Breast epithelium (tissue), 4 donors: Measurements from ENCODE around the gene CDKN1A. TPM values are rescaled to one million over a fixed set of nuclear protein-coding genes. Genes with fewer than 3 reads are reported as not detected.

ENCODE experiments used
- DNase-seq, 2 donors: peaks; one replicate each; pipeline ENCODE4 v3.0.0-alpha.2; 2019; ENCODE audit warnings: low spot score in 2 of 2
- H3K27ac ChIP-seq, 2 donors: fragments of 200-600 bp; sonication (generic) in 1 of 2; one replicate each; pipeline ENCODE4 v1.5.1; 2016 to 2019; ENCODE audit warnings: mild to moderate bottlenecking in 1 of 2
- H3K27me3 ChIP-seq, 2 donors: fragments of 200-600 bp; sonication (generic) in 1 of 2; one replicate each; pipeline versions ENCODE4 v1.5.1 to v1.6.0; 2017 to 2019; ENCODE audit warnings: control low read depth in 1 of 2, mild to moderate bottlenecking in 1 of 2
- H3K36me3 ChIP-seq: fragments of 200-600 bp; one replicate; pipeline ENCODE4 v1.5.1; 2019
- H3K4me1 ChIP-seq, 2 donors: fragments of 200-600 bp; sonication (generic); one replicate each; pipeline ENCODE4 v1.5.1; 2016 to 2019; ENCODE audit warnings: control low read depth in 1 of 2
- H3K4me3 ChIP-seq, 3 donors: fragments of 200-600 bp; sonication (generic); 1 replicate in 2 of 3; 2 replicates in 1 of 3; pipeline ENCODE4 v1.5.1; 2016 to 2019; ENCODE audit warnings: mild to moderate bottlenecking in 3 of 3, moderate library complexity in 2 of 3
- H3K9me3 ChIP-seq, 2 donors: fragments of 200-600 bp; sonication (generic) in 1 of 2; one replicate each; pipeline ENCODE4 v1.5.1; 2016 to 2019; ENCODE audit warnings: control low read depth in 1 of 2
- POLR2A ChIP-seq: fragments of 450-650 bp; IDR thresholded peaks from one replicate; pipeline ENCODE4 v1.6.1; 2016; ENCODE audit warnings: antibody characterized with exemption, mild to moderate bottlenecking, moderate library complexity
- POLR2AphosphoS5 ChIP-seq, 3 donors: sonication (generic); formaldehyde crosslinking; IDR thresholded peaks; one replicate each; pipeline ENCODE4 v1.6.1; 2017; ENCODE audit warnings: antibody characterized with exemption in 3 of 3
- intact Hi-C: fragments of 100-400 bp; cut with DNase I; formaldehyde crosslinking; loops from one replicate; pipeline ENCODE4 v1.15.1; 2023; ENCODE audit warnings: low total_unique reads
- total RNA-seq, 3 donors: library from RNA; depleted of rRNA; stranded (reverse); fragments of >200 nt; gene quantifications; one replicate each; pipeline ENCODE4 v1.1.0, GENCODE V29; 2016
- TF ChIP-seq, protein P1 (sequence below), 3 donors: fragments of 450-650 bp; IDR thresholded peaks; one replicate each; pipeline ENCODE4 v1.5.1; 2016 to 2017; ENCODE audit warnings: antibody characterized with exemption in 3 of 3, mild to moderate bottlenecking in 3 of 3, moderate library complexity in 3 of 3

The CDKN1A gene
- total RNA-seq, 3 donors from 2014 or later: 125 to 144 (median 143) TPM

DNA sequence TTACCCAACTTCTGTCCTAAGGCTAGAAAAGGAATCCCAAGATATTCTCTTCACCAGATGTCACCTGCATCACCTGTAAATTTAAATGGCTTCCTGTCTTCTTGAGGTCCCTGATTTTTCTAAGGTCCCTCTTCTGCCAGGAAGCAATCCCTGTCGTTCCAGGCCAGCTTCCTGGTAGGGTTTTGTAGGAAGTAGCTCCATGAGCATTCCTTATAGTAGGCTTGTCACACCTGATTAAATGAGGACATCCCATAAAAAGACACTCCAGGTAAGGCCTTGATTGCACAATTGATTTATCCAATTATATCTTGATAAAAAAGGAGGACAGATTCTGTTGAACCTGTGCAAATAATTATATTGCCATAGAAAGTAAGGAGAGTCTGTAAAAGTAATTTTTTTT, 27.8 kb downstream of the CDKN1A start:
- H3K27me3 ChIP-seq: no peaks in the 10 kb centered on the region
- intact Hi-C loops: no loop called here
- DNase-seq: no peak

DNA sequence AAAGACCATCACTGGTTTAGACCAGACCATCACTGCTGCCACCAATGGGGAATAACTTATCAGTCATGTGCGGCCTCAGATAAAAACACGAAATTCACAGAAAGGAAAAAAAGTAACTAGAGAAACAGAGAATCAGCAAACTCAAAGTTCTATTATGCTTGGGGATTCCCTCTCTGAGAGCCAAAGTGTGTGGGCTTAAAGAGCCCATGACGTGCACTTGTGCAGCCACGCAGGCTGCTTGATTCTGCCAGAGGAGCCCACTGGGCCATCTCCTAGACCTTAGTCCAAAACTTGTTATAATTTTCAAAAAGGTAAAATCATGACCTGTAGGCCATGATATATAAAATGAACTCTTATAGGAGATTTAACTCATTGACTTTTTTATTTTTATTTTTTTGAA, 34.3 kb downstream of the CDKN1A start:
- intact Hi-C loops: no loop called here
- no peak for DNase-seq

More for the DNA sequence above, 27.8 kb downstream of the CDKN1A start:
- Histone ChIP-seq H3K4me3 (no peak overlapping the region), H3K36me3 (no peaks in the 10 kb centered on the region), H3K4me1 (no peaks in the 10 kb centered on the region), H3K9me3 (no peaks in the 10 kb centered on the region), H3K27ac (no peak overlapping the region)
- TF ChIP-seq POLR2A (no peak), POLR2AphosphoS5 (IDR thresholded peaks at IDR 0.05) (no peak)
- TF ChIP-seq, protein P1, sequence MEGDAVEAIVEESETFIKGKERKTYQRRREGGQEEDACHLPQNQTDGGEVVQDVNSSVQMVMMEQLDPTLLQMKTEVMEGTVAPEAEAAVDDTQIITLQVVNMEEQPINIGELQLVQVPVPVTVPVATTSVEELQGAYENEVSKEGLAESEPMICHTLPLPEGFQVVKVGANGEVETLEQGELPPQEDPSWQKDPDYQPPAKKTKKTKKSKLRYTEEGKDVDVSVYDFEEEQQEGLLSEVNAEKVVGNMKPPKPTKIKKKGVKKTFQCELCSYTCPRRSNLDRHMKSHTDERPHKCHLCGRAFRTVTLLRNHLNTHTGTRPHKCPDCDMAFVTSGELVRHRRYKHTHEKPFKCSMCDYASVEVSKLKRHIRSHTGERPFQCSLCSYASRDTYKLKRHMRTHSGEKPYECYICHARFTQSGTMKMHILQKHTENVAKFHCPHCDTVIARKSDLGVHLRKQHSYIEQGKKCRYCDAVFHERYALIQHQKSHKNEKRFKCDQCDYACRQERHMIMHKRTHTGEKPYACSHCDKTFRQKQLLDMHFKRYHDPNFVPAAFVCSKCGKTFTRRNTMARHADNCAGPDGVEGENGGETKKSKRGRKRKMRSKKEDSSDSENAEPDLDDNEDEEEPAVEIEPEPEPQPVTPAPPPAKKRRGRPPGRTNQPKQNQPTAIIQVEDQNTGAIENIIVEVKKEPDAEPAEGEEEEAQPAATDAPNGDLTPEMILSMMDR (IDR thresholded peaks at IDR 0.05): no peak

DNA sequence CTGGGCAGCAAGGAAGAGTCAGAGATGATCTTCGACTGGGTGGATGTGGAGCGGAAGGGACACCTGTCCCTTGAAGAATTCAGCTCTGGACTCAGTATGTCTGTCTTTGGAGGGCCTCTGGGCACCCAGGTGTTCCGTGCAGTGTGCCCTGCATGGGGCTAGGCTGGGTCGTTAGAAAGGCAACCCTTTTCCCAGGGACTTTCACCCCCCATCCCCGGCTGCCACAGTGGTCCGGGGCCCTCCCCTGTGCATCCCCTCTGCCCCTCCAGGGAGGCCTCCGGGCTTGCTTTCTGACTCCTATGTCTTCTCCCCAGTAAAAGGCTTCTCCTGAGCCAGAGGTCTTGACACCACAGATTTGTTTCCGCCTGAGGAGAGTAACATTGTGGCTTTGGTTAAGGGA, 35.3 kb downstream of the CDKN1A start:
- no peak for TF ChIP-seq POLR2A
- TF ChIP-seq POLR2AphosphoS5 (IDR thresholded peaks at IDR 0.05): no peak
- TF ChIP-seq, protein P1 (IDR thresholded peaks at IDR 0.05): no peak
- Histone ChIP-seq H3K4me1 (no peaks in the 10 kb centered on the region), H3K27ac (no peak overlapping the region), H3K36me3 (no peaks in the 10 kb centered on the region), H3K27me3 (no peaks in the 10 kb centered on the region), H3K9me3 (no peaks in the 10 kb centered on the region), H3K4me3 (no peak overlapping the region)
- intact Hi-C loops: no loop called here
- no peak for DNase-seq

More for the DNA sequence above, 34.3 kb downstream of the CDKN1A start:
- TF ChIP-seq POLR2A (no peak), POLR2AphosphoS5 (IDR thresholded peaks at IDR 0.05) (no peak)
- TF ChIP-seq, protein P1 (IDR thresholded peaks at IDR 0.05): no peak
- no peak overlapping the region for H3K27ac ChIP-seq
- no peaks in the 10 kb centered on the region for H3K9me3 ChIP-seq
- H3K27me3 ChIP-seq: no peaks in the 10 kb centered on the region
- no peak overlapping the region for H3K4me3 ChIP-seq
- H3K4me1 ChIP-seq: no peaks in the 10 kb centered on the region
- no peaks in the 10 kb centered on the region for H3K36me3 ChIP-seq

DNA sequence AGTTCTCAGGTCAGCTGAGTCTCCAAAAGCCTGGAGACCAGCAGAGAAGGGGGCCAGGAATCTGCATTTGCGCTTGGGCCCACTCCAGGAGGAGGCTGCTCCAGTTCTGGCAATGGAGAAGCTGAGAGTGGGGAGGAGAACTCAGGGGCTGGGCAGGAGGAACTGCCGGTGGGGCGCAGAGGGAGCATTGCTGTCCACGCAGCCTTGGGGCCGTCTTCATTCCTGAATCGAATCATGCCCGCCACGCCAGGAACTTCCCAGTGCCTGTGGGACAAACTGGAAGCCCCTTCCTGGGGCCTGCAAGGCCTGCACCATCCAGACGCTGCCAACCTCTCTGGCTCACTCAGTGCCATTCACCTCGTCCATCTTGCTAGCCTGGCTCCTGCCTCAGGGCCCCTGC, 36.0 kb downstream of the CDKN1A start:
- DNase-seq: peak in 1 of 2 donors; percentile 33
- Histone ChIP-seq H3K4me1 (no peaks in the 10 kb centered on the region), H3K4me3 (no peak overlapping the region), H3K27me3 (no peaks in the 10 kb centered on the region), H3K36me3 (no peaks in the 10 kb centered on the region), H3K27ac (no peak overlapping the region), H3K9me3 (no peaks in the 10 kb centered on the region)
- TF ChIP-seq POLR2AphosphoS5 (IDR thresholded peaks at IDR 0.05) (no peak), POLR2A (no peak)
- TF ChIP-seq, protein P1 (IDR thresholded peaks at IDR 0.05): no peak
- intact Hi-C loops: no loop called here

DNA sequence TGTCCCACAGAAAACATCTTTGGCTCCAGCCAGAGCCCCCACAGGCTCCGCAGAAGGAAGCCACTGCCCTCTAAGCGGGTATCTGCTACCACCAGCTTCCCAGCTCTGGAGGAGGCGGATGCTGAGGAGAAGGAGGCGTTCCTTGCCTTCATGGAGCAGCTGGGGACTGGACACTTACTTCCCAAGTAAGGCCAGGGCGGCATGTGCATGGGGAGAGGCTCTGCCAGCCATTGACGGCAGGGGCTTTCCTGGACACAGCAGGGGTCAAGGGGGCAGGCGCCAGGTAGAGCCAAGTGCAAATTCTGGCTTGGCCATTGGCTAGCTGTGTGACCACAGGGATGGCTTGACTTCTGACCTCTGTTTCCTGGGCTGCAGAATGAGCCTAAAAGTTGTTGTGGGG, 37.0 kb downstream of the CDKN1A start:
- no peaks in the 10 kb centered on the region for H3K9me3 ChIP-seq
- no peak overlapping the region for H3K27ac ChIP-seq
- H3K4me3 ChIP-seq: no peak overlapping the region
- H3K4me1 ChIP-seq: no peaks in the 10 kb centered on the region
- peak in 1 of 2 donors; percentile 45 for DNase-seq
- intact Hi-C loops: no loop called here
- H3K27me3 ChIP-seq: no peaks in the 10 kb centered on the region
- H3K36me3 ChIP-seq: no peaks in the 10 kb centered on the region
- TF ChIP-seq POLR2AphosphoS5 (IDR thresholded peaks at IDR 0.05): no peak
